Osteoblast (primary cell): ENCODE data around the gene IQGAP1. TPM values are rescaled to one million over a fixed set of nuclear protein-coding genes. Genes with fewer than 3 reads are reported as not detected.

ENCODE experiments used
- DNase-seq: peaks from one replicate; pipeline ENCODE4 v3.0.0; 2011; ENCODE audit warnings: low spot score, mixed read lengths; ENCODE audit not compliant: insufficient read length; ENCODE audit errors: missing footprints
- H2AFZ ChIP-seq: 2 replicates; pipeline ENCODE4 v1.6.0; 2011; ENCODE audit warnings: mild to moderate bottlenecking, low read length
- H3K27ac ChIP-seq: 2 replicates; pipeline ENCODE4 v1.5.1; 2011; ENCODE audit warnings: mild to moderate bottlenecking, low read depth, low read length, moderate library complexity
- H3K27me3 ChIP-seq: 2 replicates; pipeline ENCODE4 v1.6.0; 2012; ENCODE audit warnings: mild to moderate bottlenecking, control low read depth, inconsistent platforms, low read length, moderate library complexity; ENCODE audit not compliant: insufficient read depth
- H3K36me3 ChIP-seq: 2 replicates; pipeline ENCODE4 v1.5.1; 2011; ENCODE audit warnings: mild to moderate bottlenecking, low read length, control low read depth, moderate library complexity; ENCODE audit not compliant: insufficient read depth
- H3K4me1 ChIP-seq: 2 replicates; pipeline ENCODE4 v1.5.1; 2011; ENCODE audit warnings: mild to moderate bottlenecking, low read length, control low read depth, moderate library complexity; ENCODE audit not compliant: insufficient read depth
- H3K4me2 ChIP-seq: 2 replicates; pipeline ENCODE4 v1.6.0; 2011; ENCODE audit warnings: mild to moderate bottlenecking, low read length; ENCODE audit not compliant: insufficient read depth
- H3K4me3 ChIP-seq: fragments of 200-600 bp; sonication (generic); 3 replicates; pipeline ENCODE4 v1.5.1; 2012; ENCODE audit warnings: mild to moderate bottlenecking, low read length, inconsistent platforms; ENCODE audit not compliant: insufficient read depth
- H3K79me2 ChIP-seq: 2 replicates; pipeline ENCODE4 v1.6.0; 2012; ENCODE audit warnings: mild to moderate bottlenecking, low read length, control low read depth, inconsistent platforms; ENCODE audit not compliant: insufficient read depth
- H3K9me3 ChIP-seq: 2 replicates; pipeline ENCODE4 v1.5.1; 2011; ENCODE audit warnings: low read depth, low read length, control low read depth
- H4K20me1 ChIP-seq: 2 replicates; pipeline ENCODE4 v1.6.0; 2012; ENCODE audit warnings: mild to moderate bottlenecking, low read length, control low read depth; ENCODE audit not compliant: insufficient read depth
- CTCF ChIP-seq: IDR thresholded peaks from 2 replicates; pipeline ENCODE4 v1.5.1; 2011; ENCODE audit warnings: mild to moderate bottlenecking, low read depth, low read length, moderate library complexity; ENCODE audit errors: extremely low read depth
- total RNA-seq: library from RNA; depleted of rRNA; stranded (reverse); fragments of >200 nt; gene quantifications from 2 replicates; pipeline ENCODE4 v1.2.3, GENCODE V29; 2012

Gene IQGAP1
- total RNA-seq, 1 donor = 259 TPM

GRCh38 chr15:90489514-90489913, 101.5 kb downstream of the IQGAP1 start:
- Histone ChIP-seq H4K20me1 (no peaks in the 10 kb centered on the region), H3K9me3 (no peaks in the 10 kb centered on the region), H3K27me3 (no peaks in the 10 kb centered on the region), H3K4me2 (no peak overlapping the region), H3K79me2 (peaks cover 4% of the 10 kb centered on the region), H2AFZ (no peak overlapping the region), H3K36me3 (peaks cover 87% of the 10 kb centered on the region), H3K27ac (no peak overlapping the region), H3K4me3 (no peak overlapping the region), H3K4me1 (no peaks in the 10 kb centered on the region)
- no peak for TF ChIP-seq CTCF
- DNase-seq = no peak

- TF ChIP-seq CTCF = no peak
- Histone ChIP-seq H3K9me3 (no peaks in the 10 kb centered on the region), H3K27me3 (no peaks in the 10 kb centered on the region), H4K20me1 (no peaks in the 10 kb centered on the region), H3K4me2 (no peak overlapping the region), H2AFZ (no peak overlapping the region), H3K79me2 (peaks cover 4% of the 10 kb centered on the region), H3K4me1 (no peaks in the 10 kb centered on the region), H3K27ac (no peak overlapping the region), H3K4me3 (no peak overlapping the region), H3K36me3 (peaks cover 87% of the 10 kb centered on the region)
- no peak for DNase-seq
These were observed 101.9 kb downstream of the IQGAP1 start for GRCh38 chr15:90489944-90490343.

- Histone ChIP-seq H2AFZ (no peak overlapping the region), H3K27ac (no peak overlapping the region), H3K4me3 (no peak overlapping the region), H3K9me3 (no peaks in the 10 kb centered on the region), H3K27me3 (no peaks in the 10 kb centered on the region), H4K20me1 (no peaks in the 10 kb centered on the region), H3K4me1 (no peaks in the 10 kb centered on the region), H3K79me2 (peaks cover 4% of the 10 kb centered on the region), H3K36me3 (peaks cover 90% of the 10 kb centered on the region), H3K4me2 (no peak overlapping the region)
- DNase-seq = no peak
- no peak for TF ChIP-seq CTCF
These were observed 105.6 kb downstream of the IQGAP1 start for GRCh38 chr15:90493647-90494046.

GRCh38 chr15:90495067-90495466, 107.0 kb downstream of the IQGAP1 start:
- Histone ChIP-seq H3K4me1 (no peaks in the 10 kb centered on the region), H3K4me2 (no peak overlapping the region), H3K36me3 (peaks cover 90% of the 10 kb centered on the region), H3K27me3 (no peaks in the 10 kb centered on the region), H3K9me3 (no peaks in the 10 kb centered on the region), H3K27ac (no peak overlapping the region), H3K4me3 (no peak overlapping the region), H2AFZ (no peak overlapping the region), H3K79me2 (peaks cover 3% of the 10 kb centered on the region), H4K20me1 (no peaks in the 10 kb centered on the region)
- TF ChIP-seq CTCF = no peak
- DNase-seq = no peak
